Thyroid gland (tissue), 4 donors: ENCODE results near the gene CELF4. TPM values are rescaled to one million over a fixed set of nuclear protein-coding genes. Genes with fewer than 3 reads are reported as not detected.

ENCODE experiments used
- DNase-seq, 2 donors: peaks; one replicate each; pipeline ENCODE4 v3.0.0-alpha.2; 2019
- H3K27ac ChIP-seq, 3 donors: fragments of 200-600 bp; sonication (generic); 1 replicate in 2 of 3; 2 replicates in 1 of 3; pipeline ENCODE4 v1.5.1; 2016 to 2019; ENCODE audit warnings: mild to moderate bottlenecking in 1 of 3, moderate library complexity in 1 of 3
- H3K27me3 ChIP-seq: fragments of 200-600 bp; sonication (generic); one replicate; pipeline ENCODE4 v1.5.1; 2019
- H3K36me3 ChIP-seq, 2 donors: fragments of 200-600 bp; sonication (generic); one replicate each; pipeline ENCODE4 v1.5.1; 2016 to 2019
- H3K4me1 ChIP-seq, 2 donors: fragments of 200-600 bp; sonication (generic); one replicate each; pipeline ENCODE4 v1.5.1; 2017 to 2019
- H3K4me3 ChIP-seq, 3 donors: fragments of 200-600 bp; sonication (generic); replicated peaks in 1 of 3; 1 replicate in 2 of 3; 2 replicates in 1 of 3; pipeline ENCODE4 v1.5.1; 2016; ENCODE audit warnings: mild to moderate bottlenecking in 1 of 3
- H3K9me3 ChIP-seq: fragments of 200-600 bp; sonication (generic); one replicate; pipeline ENCODE4 v1.5.1; 2017
- CTCF ChIP-seq, 6 experiments: fragments of 200-600 bp in 3 of 6; fragments of 450-650 bp in 3 of 6; sonication (generic) in 3 of 6; IDR thresholded peaks; one replicate each; pipeline ENCODE4 v1.5.1; 2016 to 2019; ENCODE audit warnings: antibody characterized with exemption in 6 of 6, mild to moderate bottlenecking in 2 of 6, inconsistent platforms in 1 of 6, moderate library complexity in 1 of 6
- POLR2A ChIP-seq, 2 donors: fragments of 450-650 bp; IDR thresholded peaks; one replicate each; pipeline ENCODE4 v1.6.1; 2017; ENCODE audit warnings: antibody characterized with exemption in 2 of 2, mild to moderate bottlenecking in 2 of 2, moderate library complexity in 1 of 2
- WGBS, 2 donors: methylation state at CpG; one replicate each; pipeline ENCODE4 v1.1.5; 2017; 5-methylcytosine and 5-hydroxymethylcytosine counted together
- intact Hi-C: fragments of 100-400 bp; cut with DNase I; formaldehyde crosslinking; loops from one replicate; pipeline ENCODE4 v1.15.1; 2023
- total RNA-seq, 4 donors: library from RNA; depleted of rRNA; stranded (reverse); fragments of >200 nt; gene quantifications; one replicate each; pipeline ENCODE4 v1.2.3, GENCODE V29; 2016

CELF4 gene
- total RNA-seq, 4 donors from 2014 or later, result 4.3 TPM; not detected in 3

- Histone ChIP-seq H3K4me1 (no peaks in the 10 kb centered on the region), H3K4me3 (no peak overlapping the region), H3K9me3 (no peaks in the 10 kb centered on the region), H3K27ac (no peak overlapping the region), H3K36me3 (no peaks in the 10 kb centered on the region), H3K27me3 (no peaks in the 10 kb centered on the region)
- 58 to 67% methylated on average over 5 of the region's 5 CpGs for WGBS, 2 donors
- intact Hi-C loops, result no loop called here
- TF ChIP-seq POLR2A (IDR thresholded peaks at IDR 0.05) (no peak), CTCF (IDR thresholded peaks at IDR 0.05) (no peak)
- DNase-seq, result no peak
Observed at GRCh38 chr18:37544713-37545112, 20.9 kb downstream of the CELF4 start.

DNA sequence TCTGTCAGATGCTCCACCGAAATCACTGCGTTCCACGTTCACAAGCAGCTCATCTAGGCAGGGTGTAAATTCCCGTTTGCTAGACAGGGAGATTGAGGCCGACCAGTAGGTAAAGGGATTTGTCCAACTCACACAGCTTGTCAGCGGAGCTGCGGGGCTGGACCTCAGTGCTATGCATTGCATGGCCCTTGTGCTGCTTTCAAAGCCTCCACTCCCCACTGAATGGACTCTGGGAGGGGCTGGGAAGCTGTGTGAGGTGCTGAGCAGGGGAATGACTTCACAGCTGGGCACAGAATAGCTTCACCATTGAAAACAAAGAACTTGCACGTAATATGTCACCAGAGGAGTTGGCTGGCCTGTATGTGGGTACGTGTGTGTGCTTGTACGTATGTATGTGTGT is 21.4 kb downstream of the CELF4 start:
- DNase-seq, result no peak
- no peaks in the 10 kb centered on the region for H3K9me3 ChIP-seq
- H3K4me3 ChIP-seq, result no peak overlapping the region
- no peaks in the 10 kb centered on the region for H3K27me3 ChIP-seq
- TF ChIP-seq POLR2A (IDR thresholded peaks at IDR 0.05) (no peak), CTCF (IDR thresholded peaks at IDR 0.05) (no peak)
- H3K4me1 ChIP-seq, result no peaks in the 10 kb centered on the region
- intact Hi-C loops, result no loop called here
- H3K27ac ChIP-seq, result no peak overlapping the region
- 75 to 82% methylated on average over 10 of the region's 10 CpGs for WGBS, 2 donors
- no peaks in the 10 kb centered on the region for H3K36me3 ChIP-seq

- H3K4me1 ChIP-seq, result no peaks in the 10 kb centered on the region
- H3K36me3 ChIP-seq, result no peaks in the 10 kb centered on the region
- 81 to 87% methylated on average over 4 of the region's 4 CpGs for WGBS, 2 donors
- intact Hi-C loops, result no loop called here
- no peak overlapping the region for H3K4me3 ChIP-seq
- H3K27ac ChIP-seq, result no peak overlapping the region
- H3K9me3 ChIP-seq, result no peaks in the 10 kb centered on the region
- no peak for DNase-seq
- H3K27me3 ChIP-seq, result no peaks in the 10 kb centered on the region
- no peak for TF ChIP-seq CTCF (IDR thresholded peaks at IDR 0.05)
- no peak for TF ChIP-seq POLR2A (IDR thresholded peaks at IDR 0.05)
Observed at GRCh38 chr18:37543321-37543720, 22.3 kb downstream of the CELF4 start.

DNA sequence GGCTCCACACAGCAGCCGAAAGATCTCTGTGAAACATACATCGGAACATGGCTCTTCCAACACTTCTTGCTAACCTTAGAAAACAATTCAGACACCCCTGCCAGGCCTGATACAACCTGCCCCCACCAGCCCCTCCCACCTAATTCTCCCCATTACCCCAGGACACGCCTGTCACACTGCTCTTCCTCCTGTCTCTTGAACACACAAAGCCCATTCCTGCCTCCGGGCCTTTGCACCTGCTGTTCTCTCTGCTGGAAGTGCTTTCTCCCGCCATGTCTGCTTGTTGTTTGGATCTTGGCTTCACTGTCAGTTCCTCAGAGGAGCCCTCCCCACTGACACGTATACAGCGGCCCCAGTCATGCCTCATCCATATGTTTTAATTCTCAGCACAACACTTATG is 24.1 kb downstream of the CELF4 start:
- Histone ChIP-seq H3K36me3 (no peaks in the 10 kb centered on the region), H3K4me1 (no peaks in the 10 kb centered on the region), H3K27ac (no peak overlapping the region), H3K9me3 (no peaks in the 10 kb centered on the region), H3K4me3 (no peak overlapping the region), H3K27me3 (no peaks in the 10 kb centered on the region)
- DNase-seq, result no peak
- WGBS, 2 donors, result 90 to 91% methylated on average over 7 of the region's 7 CpGs
- no peak for TF ChIP-seq CTCF (IDR thresholded peaks at IDR 0.05)
- no peak for TF ChIP-seq POLR2A (IDR thresholded peaks at IDR 0.05)
- intact Hi-C loops, result no loop called here

DNA sequence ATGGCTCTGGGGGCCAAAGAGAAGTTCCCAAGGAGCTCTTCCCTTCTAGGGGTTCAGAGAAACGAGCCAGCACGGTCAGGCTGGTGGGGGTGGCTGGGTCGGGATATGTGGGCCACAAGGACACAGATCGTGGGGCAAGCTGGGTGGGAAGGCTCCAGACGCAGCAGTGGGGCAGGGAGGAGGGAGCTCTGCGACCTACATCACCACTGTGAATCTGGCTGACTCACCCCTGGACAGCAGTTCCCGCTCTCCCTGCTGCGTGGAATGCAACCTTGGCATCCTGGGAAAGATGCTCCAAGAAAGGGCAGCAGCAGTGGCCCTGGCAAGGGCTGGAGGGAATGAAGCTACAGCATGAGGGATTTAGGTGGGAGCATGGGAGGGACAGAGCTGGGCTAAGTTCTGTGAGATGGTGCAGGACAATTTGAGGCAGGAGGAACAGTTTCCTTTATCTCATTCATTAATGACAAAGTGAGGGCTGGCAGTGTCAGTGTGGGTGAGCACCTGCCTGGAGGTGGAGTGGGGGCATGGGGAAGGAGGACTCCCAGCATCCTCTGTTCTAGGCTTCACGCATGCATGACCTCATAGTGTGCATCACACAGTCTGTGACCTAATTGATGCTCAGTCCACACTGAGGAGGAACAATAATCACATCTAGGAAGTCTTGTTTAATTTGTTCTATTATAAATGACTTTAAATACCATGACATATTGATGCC is 25.0 kb downstream of the CELF4 start:
- Histone ChIP-seq H3K27me3 (no peaks in the 10 kb centered on the region), H3K27ac (no peak overlapping the region), H3K9me3 (no peaks in the 10 kb centered on the region), H3K4me1 (no peaks in the 10 kb centered on the region), H3K4me3 (no peak overlapping the region), H3K36me3 (no peaks in the 10 kb centered on the region)
- 50 to 57% methylated on average over 9 of the region's 9 CpGs for WGBS, 2 donors
- no peak for TF ChIP-seq CTCF (IDR thresholded peaks at IDR 0.05)
- intact Hi-C loops, result no loop called here
- DNase-seq, result no peak
